ENCODE measurements around the gene ARPC1B.
"Not testable (repeated sequence)": the region's sequence is repeated elsewhere in the genome, so short reads cannot be mapped to it uniquely, and the experiment has no call there.

ARPC1B gene

DNA sequence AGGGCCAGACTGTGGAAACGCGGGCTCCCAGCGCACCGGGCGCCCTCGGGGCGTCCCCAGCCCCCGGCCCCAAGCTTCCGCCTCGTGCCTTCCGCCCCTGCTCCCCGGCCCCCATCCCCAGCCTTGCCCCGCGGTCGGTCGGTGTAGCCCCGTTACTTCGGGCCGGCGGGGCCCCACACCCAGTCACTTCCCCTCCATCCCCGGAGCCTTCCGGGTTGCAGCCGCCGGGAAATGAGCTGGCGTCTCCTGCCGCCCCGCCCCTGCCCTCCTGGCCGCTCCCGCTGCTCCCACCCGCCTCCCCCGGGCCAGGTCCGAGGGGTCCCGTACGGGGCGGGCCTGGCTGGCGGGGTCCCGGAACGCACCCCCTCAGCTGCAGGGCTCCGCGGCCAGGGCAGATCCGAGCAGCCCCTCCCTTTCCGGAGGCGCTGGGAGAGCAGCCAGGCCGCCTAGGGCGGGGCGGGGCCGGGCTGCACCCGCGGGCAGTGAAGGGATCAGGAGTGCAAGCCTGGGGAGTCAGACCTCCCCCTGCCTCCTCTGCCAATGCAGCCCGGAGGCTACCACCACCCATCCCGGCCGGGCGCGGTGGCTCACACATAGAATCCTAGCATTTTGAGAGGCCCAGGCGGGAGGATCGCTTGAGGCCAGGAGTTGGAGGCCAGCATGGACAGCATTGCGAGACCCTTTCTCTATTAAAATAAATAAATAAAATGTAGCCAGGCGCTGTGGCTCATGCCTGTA lies 709 bp downstream of the ARPC1B start:
- TF ChIP-seq PAX5 (IDR thresholded peaks at IDR 0.05; ENCODE audit: insufficient read depth, low read length, severe bottlenecking) = peak; percentile 1
- no peak for TF ChIP-seq TAF1 (IDR thresholded peaks at IDR 0.05; ENCODE audit: low read depth, low read length)
- peak; percentile 17; the same call in 1 of the 2 replicates for TF ChIP-seq POLR2A (IDR thresholded peaks at IDR 0.05; ENCODE audit: low read depth, low read length)
- TF ChIP-seq POLR2AphosphoS5 (IDR thresholded peaks at IDR 0.05; ENCODE audit: low read depth, low read length) = peak; percentile 32; the same call in 1 of the 2 replicates
- TF ChIP-seq SPI1 (IDR thresholded peaks at IDR 0.05; ENCODE audit: low read depth, low read length) = peak; percentile 31; the same call in 1 of the 2 replicates
- TF ChIP-seq POU2F2 (IDR thresholded peaks at IDR 0.05; ENCODE audit: low read depth, low read length) = no peak
- FAIRE-seq (peak; percentile 52), DNase-seq (ENCODE audit: insufficient read length, low spot score) (peak; percentile 69)

- peak; percentile 86 for FAIRE-seq
- TF ChIP-seq SPI1 (IDR thresholded peaks at IDR 0.05; ENCODE audit: low read depth, low read length) (no peak), POU2F2 (IDR thresholded peaks at IDR 0.05; ENCODE audit: low read depth, low read length) (no peak), POLR2AphosphoS5 (IDR thresholded peaks at IDR 0.05; ENCODE audit: low read depth, low read length) (no peak), TAF1 (IDR thresholded peaks at IDR 0.05; ENCODE audit: low read depth, low read length) (no peak), PAX5 (IDR thresholded peaks at IDR 0.05; ENCODE audit: insufficient read depth, low read length, severe bottlenecking) (no peak), POLR2A (IDR thresholded peaks at IDR 0.05; ENCODE audit: low read depth, low read length) (peak; percentile 52; the same call in 1 of the 2 replicates)
- no peak for DNase-seq (ENCODE audit: insufficient read length, low spot score)
These were observed 4.6 kb downstream of the ARPC1B start for GRCh38 chr7:99379043-99379577.

DNA sequence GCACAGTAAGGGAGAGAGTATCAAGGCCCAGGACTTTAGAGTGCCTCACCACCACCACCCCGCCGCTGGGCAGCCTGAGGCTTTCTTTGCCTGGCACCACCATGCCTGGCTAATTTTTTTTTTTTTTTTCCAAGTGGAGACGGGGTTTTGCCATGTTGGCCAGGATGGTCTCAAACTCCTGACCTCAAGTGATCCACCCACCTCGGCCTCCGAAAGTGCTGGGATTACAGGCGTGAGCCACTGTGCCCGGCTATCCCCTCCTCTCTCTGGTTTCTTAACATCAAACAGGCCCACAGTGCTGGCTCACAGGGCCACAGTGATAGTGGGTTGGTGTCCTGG lies 5.1 kb downstream of the ARPC1B start:
- FAIRE-seq = peak; percentile 48
- DNase-seq (ENCODE audit: insufficient read length, low spot score) = not testable (repeated sequence)

GRCh38 chr7:99380032-99380822 lies 5.7 kb downstream of the ARPC1B start:
- TF ChIP-seq SPI1 (IDR thresholded peaks at IDR 0.05; ENCODE audit: low read depth, low read length) (peak; percentile 96), POU2F2 (IDR thresholded peaks at IDR 0.05; ENCODE audit: low read depth, low read length) (peak; percentile 23; the same call in 1 of the 2 replicates), PAX5 (IDR thresholded peaks at IDR 0.05; ENCODE audit: insufficient read depth, low read length, severe bottlenecking) (no peak), TAF1 (IDR thresholded peaks at IDR 0.05; ENCODE audit: low read depth, low read length) (peak; percentile 47; the same call in 1 of the 2 replicates), POLR2A (IDR thresholded peaks at IDR 0.05; ENCODE audit: low read depth, low read length) (peak; percentile 5; the same call in 1 of the 2 replicates), POLR2AphosphoS5 (IDR thresholded peaks at IDR 0.05; ENCODE audit: low read depth, low read length) (peak; percentile 53; the same call in 1 of the 2 replicates)

GRCh38 chr7:99380823-99381663 lies 6.5 kb downstream of the ARPC1B start:
- peak; percentile 76 for DNase-seq (ENCODE audit: insufficient read length, low spot score)
- peak; percentile 98 for FAIRE-seq
- TF ChIP-seq SPI1 (IDR thresholded peaks at IDR 0.05; ENCODE audit: low read depth, low read length) (no peak), POLR2A (IDR thresholded peaks at IDR 0.05; ENCODE audit: low read depth, low read length) (peak; percentile 78), TAF1 (IDR thresholded peaks at IDR 0.05; ENCODE audit: low read depth, low read length) (peak; percentile 74), PAX5 (IDR thresholded peaks at IDR 0.05; ENCODE audit: insufficient read depth, low read length, severe bottlenecking) (no peak), POU2F2 (IDR thresholded peaks at IDR 0.05; ENCODE audit: low read depth, low read length) (no peak; the same call in 1 of the 2 replicates), POLR2AphosphoS5 (IDR thresholded peaks at IDR 0.05; ENCODE audit: low read depth, low read length) (peak; percentile 89)

More at GRCh38 chr7:99380032-99380822, 5.7 kb downstream of the ARPC1B start:
- FAIRE-seq (peak; percentile 98), DNase-seq (ENCODE audit: insufficient read length, low spot score) (peak; percentile 37)

DNA sequence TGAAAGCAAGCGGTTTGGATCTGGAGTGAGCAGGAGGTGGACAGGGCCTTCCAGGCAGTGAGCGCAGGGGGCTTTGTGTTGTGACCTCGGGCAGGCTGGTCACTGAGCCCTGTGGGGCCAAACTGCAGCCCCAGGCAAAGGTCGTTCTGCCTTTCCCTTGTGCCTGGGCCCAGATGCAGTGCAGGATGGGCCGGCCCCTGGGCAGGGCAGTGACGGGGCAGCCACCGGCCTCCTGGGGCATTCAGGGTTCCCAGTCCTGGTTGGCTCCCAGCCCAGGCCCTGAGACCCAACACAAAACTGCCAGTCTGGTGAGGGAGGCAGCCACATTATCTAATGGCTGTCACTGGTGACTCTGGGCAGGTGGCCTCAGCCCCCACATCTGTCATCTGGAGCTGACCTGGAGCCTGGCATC lies 7.1 kb downstream of the ARPC1B start:
- no peak for DNase-seq (ENCODE audit: insufficient read length, low spot score)
- FAIRE-seq = no peak
- TF ChIP-seq SPI1 (IDR thresholded peaks at IDR 0.05; ENCODE audit: low read depth, low read length) (no peak), POU2F2 (IDR thresholded peaks at IDR 0.05; ENCODE audit: low read depth, low read length) (no peak), PAX5 (IDR thresholded peaks at IDR 0.05; ENCODE audit: insufficient read depth, low read length, severe bottlenecking) (no peak), POLR2AphosphoS5 (IDR thresholded peaks at IDR 0.05; ENCODE audit: low read depth, low read length) (no peak), POLR2A (IDR thresholded peaks at IDR 0.05; ENCODE audit: low read depth, low read length) (no peak), TAF1 (IDR thresholded peaks at IDR 0.05; ENCODE audit: low read depth, low read length) (no peak)

DNA sequence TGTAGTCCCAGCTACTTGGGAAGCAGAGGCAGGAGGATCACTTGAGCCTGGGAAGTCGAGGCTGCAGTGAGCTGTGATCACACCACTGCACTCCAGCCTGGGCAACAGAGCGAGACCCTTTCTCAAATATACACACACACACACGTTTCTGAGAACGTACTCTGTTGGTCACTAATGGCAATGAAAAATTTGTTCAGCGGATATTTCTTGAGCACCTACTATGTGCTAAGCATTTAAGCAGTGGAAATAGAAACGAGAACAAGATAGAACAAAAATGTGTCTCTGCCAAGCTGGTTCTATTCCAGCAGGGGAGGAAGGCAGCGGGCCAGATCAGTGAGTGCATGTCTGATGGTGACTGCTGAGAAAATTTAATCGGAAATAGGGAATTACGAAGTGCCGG lies 8.7 kb downstream of the ARPC1B start:
- no peak for TF ChIP-seq POLR2A (IDR thresholded peaks at IDR 0.05; ENCODE audit: low read depth, low read length)
- no peak for TF ChIP-seq SPI1 (IDR thresholded peaks at IDR 0.05; ENCODE audit: low read depth, low read length)
- no peak for TF ChIP-seq POLR2AphosphoS5 (IDR thresholded peaks at IDR 0.05; ENCODE audit: low read depth, low read length)
- TF ChIP-seq POU2F2 (IDR thresholded peaks at IDR 0.05; ENCODE audit: low read depth, low read length) = no peak
- no peak for TF ChIP-seq PAX5 (IDR thresholded peaks at IDR 0.05; ENCODE audit: insufficient read depth, low read length, severe bottlenecking)
- no peak for TF ChIP-seq TAF1 (IDR thresholded peaks at IDR 0.05; ENCODE audit: low read depth, low read length)
- FAIRE-seq = no peak
- DNase-seq (ENCODE audit: insufficient read length, low spot score) = no peak

DNA sequence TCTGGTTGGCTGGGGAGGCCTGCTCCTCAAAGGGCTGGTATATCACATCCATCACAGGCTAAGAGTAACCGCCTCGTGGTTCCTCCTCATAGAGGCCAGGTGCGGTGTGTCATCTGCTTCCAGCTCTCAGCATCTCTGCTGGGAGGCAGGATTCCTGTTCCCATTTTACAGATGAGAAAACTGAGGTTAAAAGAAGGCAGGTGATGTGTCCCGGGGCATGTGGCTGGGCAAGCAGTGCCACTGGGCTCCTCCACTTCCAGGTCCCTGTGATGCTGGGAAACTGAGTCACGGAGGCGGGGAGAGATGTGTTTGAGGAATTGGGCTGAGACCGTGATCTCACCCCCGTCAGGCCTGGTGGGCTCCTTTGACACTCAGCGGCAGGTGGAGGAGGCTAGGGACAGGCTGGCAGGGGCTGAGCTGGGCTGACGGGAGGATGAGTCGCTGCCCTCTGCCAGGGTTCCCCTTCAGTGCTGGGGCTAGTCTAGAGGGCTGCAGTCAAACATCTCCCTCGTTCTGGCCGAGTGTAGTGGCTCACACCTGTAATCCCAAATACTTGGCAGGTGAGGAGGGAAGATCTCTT lies 9.4 kb downstream of the ARPC1B start:
- no peak for TF ChIP-seq POU2F2 (IDR thresholded peaks at IDR 0.05; ENCODE audit: low read depth, low read length)
- TF ChIP-seq TAF1 (IDR thresholded peaks at IDR 0.05; ENCODE audit: low read depth, low read length) = no peak
- TF ChIP-seq PAX5 (IDR thresholded peaks at IDR 0.05; ENCODE audit: insufficient read depth, low read length, severe bottlenecking) = no peak
- TF ChIP-seq POLR2A (IDR thresholded peaks at IDR 0.05; ENCODE audit: low read depth, low read length) = no peak
- TF ChIP-seq SPI1 (IDR thresholded peaks at IDR 0.05; ENCODE audit: low read depth, low read length) = no peak
- no peak for TF ChIP-seq POLR2AphosphoS5 (IDR thresholded peaks at IDR 0.05; ENCODE audit: low read depth, low read length)
- DNase-seq (ENCODE audit: insufficient read length, low spot score) = no peak
- FAIRE-seq = no peak

Data from GM12891 (cell line).